Ureter (tissue), 1 donor: ENCODE data around the gene SMIM35. TPM values are rescaled to one million over a fixed set of nuclear protein-coding genes. Genes with fewer than 3 reads are reported as not detected.
"Not testable (repeated sequence)": the region's sequence is repeated elsewhere in the genome, so short reads cannot be mapped to it uniquely, and the experiment has no call there.

Experiments
- DNase-seq: peaks from one replicate; pipeline ENCODE4 v3.0.0-alpha.2; 2020; ENCODE audit warnings: low spot score
- total RNA-seq: library from RNA; stranded (reverse); gene quantifications from one replicate; pipeline ENCODE4 v1.2.4, GENCODE V29; 2023
- donor health status: DM: yes; HTN: yes; CAD: no.

SMIM35 gene
- total RNA-seq, 1 donor from 2014 or later, result 0.13 TPM

DNA sequence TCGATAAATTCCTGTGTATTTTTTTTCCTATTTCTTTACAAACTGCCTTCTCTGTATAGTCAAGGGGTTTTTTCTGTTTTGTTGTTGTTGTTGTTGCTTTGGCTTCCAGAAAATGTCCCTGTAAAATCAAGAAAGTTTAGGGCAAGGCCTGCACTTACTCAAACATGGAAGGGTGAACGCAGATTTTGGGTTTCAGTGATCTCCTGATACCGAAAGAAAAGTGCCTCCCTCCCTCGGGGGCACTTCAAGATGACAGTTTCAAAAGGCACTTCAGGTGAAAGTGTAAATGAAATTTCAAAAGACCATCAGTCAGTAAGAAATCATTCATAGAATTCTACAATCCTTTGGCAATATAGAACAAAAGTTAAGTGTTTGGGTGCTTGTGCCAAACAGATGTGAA lies 53.3 kb downstream of the SMIM35 start:
- no peak for DNase-seq

DNA sequence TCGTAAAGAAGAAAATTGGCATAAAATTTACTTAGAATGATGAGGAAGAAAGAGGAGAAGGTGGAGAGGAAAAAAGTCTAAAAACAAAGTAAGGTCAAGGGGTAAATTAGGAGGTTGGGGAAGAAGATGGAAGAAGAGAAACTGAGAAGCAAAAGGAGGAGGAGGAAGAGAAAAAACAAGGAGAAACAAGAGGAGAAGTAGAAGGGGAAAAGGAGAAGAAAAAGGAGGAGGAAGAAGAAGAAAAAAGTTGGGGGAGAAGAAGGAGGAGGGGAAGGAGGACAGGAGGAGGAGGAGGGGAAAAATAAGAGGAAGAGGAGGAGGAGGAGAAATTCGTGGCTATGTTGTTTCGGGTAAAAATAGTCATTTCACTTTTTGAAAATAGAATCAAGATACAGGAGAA lies 58.1 kb downstream of the SMIM35 start:
- no peak for DNase-seq

DNA sequence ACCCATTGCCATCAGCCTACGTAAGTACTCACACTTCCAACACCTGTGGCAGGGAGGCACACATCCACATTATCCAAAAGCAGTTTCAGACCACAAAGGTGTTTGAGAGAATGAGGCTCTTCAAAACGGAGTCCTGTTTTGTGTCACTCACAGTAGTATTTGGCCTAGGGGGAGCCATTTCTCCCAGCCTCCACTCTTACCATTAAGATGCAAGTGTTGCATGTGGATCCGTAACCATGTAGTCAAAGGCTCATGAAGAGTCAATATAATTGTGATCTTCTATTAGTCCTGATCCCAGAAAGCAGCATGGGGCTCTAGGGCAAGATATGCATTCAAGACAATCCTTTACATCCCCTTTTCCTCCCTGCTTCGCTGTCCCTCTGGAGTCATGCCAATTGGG lies 59.1 kb downstream of the SMIM35 start:
- DNase-seq, result no peak

DNA sequence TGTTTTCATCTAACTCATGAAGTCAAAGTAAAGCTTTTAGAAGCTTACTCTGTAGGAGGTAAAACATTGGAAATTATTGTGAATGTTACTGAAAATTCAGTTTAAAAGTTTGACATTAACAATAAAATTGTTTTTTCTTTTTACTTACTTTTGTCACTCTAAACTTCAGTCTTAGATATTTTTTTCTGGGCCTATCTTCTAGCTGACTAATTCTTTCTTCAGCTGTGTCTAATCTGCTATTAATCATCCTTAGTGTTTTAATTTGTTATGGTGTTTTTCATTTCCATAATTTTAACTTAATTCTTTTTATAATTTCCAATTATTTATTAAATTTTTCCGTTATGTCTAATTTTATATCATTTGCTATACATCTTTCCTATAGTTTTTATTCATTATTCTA lies 65.6 kb downstream of the SMIM35 start:
- no peak for DNase-seq

DNA sequence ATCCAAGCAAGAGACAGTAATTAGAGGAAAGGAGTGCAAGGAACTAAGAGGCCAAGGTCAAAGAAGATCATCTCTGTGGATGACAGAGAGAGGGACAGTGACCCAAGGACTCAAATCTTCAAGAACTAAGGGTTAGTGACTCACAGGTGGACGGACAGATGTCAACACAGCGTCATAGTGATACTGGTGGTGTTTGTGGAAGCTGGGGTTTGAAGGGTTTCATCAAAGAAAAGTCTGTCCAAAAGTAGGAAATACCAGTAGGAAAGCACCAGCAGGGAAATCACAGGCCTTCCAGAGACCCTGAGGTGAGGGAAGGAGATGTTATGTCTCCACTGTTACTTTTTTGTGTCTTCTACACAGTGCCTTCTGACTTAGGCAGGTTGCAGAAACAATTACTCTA lies 68.4 kb downstream of the SMIM35 start:
- DNase-seq, result no peak

DNA sequence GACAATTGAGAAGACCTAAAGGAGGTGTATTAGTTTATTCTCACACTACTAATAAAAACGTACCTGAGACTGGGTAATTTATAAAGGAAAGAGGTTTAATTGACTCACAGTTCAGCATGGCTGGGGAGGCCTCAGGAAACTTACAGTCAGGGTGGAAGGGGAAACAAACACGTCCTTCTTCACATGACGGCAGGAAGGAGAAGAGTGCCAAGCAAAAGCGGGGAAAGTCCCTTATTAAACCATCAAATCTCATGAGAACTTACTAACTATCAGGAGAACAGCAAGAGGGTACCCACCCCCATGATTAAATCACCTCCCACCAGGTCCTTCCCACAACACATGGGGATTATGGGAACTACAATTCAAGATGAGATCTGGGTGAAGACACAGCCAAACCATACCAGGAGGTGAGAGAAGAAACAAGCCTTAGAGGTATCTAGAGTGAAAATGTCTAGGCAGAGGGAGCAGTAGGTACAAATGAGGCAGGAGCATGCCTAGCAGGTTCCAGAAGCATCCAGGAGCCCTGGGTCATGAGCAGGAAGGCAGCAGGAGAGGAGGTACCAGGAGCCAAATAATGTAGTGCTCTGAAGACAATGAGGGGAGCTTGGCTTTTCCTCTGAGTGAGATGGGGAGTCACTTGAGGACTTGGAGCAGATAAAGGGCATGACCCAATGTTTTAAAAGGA lies 69.0 kb downstream of the SMIM35 start:
- DNase-seq, result no peak

DNA sequence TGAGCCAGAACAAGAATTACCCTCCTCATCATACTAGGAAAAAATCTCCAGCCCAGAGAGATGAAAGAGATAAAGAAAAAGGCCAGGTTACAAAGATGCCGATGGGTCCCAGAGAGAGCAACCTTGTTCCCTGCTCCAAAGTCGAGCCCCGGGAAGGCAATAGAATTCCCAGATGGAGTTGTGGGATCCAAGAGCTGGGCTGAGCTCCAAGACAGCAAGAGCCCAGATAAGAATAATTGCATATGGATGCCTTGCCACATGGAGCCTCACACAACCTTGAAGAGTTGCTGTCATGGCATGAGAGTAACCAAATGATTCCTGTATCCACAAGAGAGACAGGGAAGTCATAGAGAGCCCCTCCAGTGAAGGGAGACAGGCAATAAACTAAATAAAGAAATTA lies 69.7 kb downstream of the SMIM35 start:
- no peak for DNase-seq

DNA sequence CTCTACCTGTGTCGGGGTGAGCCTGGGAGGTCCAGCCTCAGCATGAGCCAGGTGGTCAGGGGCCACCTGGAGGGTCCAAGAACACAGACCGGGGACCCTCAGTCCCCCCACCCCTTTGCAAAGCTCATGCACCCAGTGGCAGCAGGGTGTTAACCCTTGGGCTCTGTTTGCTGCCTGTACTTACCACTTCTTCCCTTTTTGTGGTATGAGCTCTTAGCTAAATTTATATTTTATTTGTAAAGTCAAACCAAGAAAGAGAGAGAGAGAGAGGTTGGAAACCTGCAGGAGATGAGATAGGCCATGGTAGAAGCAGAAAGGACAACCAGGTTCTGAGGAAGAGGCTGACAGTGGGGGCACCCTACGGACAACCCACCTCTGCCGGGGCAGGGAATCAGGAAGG lies 70.7 kb downstream of the SMIM35 start:
- DNase-seq, result no peak

DNA sequence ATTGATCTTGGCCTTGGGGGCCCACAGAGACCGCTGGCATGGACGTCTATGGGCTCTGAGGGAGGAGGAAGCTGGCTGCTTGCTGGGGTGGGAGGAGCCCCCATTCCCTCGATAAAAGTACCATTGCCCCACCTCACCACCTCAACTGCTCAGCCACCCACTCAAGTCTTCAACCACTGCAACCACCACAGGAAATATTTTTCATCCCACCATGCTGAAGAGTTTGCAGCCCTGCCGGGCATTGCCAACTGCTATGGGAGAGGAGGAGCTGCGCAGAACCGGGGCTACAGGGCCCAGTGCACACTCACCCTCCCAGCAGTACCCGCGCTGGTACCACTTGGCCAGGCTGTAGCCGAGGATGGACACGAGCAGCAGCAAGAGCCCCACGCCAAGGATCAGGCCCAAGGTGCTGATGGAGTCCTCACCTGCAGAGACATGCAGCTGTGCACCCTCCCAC lies 71.3 kb downstream of the SMIM35 start:
- no peak for DNase-seq

DNA sequence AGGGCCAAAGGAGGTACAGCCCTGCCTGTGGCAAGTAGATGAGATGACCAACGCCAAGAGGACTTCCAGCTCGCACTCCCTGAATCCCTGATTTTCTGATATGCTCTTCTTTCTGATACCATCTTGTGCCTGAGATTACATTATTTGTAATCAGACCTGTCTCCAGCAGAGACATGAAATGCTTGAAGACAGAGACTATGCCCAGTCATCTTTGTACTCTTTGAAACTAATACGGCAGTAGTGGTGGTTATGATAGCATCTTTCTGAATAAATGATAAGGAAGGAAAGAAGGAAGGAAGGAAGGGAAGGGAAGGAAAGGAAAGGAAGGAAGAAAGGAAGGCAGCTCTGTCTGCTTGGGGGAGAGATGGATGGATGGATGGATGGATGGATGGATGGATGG lies 72.7 kb downstream of the SMIM35 start:
- no peak for DNase-seq

DNA sequence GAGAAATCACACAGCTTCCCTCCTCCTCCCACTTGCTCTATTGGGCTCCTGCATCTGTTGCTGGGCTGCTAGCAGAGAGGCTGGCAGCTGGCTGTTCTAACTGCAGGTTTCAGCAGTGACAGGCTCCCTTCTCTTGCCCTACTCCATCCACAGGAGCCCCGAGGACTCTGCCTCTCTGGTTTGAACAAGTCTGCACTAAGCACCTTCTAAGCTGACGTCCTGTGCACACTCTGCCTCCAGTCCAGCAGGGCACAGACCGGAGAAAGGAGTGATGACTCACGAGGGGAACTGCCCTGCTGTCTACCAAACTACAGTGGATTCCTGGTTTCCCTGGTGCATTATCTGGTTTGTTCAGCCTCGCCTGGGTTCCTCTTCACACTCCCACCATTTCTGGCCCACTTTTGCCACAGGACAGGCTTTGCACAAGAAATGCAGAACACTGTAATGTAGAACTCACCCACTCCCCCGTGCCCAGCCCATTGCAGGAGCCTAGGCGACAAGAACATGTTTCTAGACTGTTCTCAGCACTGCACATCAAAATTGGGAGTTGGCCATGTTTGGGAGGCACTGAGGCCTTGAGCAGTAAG lies 74.6 kb downstream of the SMIM35 start:
- no peak for DNase-seq

DNA sequence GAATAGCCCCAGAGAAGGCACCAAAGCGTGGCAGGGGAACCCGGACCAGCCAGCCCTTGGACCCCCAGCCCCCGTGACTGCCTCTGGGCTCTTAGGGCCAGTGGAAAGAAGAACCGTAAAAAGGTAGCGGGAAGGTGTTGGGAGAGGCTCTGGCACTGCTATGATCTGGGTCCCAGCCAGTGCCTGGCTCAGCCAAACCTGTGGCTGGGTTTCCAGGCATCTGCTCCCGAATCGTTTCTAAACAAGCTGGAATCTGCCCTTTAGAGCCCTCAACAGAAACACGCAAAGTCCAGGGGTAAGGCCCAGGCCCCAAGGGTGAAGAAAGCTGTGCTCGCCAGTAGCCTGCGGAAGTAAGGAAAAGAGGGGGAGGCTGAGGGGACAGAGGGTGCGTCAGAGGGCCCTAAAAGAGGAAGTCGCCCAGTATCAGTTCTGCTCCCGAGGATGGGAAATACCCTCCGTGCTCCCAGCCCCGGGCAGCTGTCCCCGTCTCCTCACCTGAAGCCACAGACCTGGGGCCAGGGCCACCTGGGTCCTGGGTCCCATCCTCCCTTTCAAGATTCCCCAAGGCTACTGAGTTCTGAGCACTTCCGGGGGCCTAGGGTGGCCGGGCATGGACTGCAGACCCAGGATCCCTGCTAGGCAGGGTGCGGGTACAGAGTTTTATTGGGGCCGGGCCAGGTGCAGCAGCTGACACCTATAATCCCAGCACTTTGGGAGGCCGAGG lies 75.9 kb downstream of the SMIM35 start:
- DNase-seq, result no peak

DNA sequence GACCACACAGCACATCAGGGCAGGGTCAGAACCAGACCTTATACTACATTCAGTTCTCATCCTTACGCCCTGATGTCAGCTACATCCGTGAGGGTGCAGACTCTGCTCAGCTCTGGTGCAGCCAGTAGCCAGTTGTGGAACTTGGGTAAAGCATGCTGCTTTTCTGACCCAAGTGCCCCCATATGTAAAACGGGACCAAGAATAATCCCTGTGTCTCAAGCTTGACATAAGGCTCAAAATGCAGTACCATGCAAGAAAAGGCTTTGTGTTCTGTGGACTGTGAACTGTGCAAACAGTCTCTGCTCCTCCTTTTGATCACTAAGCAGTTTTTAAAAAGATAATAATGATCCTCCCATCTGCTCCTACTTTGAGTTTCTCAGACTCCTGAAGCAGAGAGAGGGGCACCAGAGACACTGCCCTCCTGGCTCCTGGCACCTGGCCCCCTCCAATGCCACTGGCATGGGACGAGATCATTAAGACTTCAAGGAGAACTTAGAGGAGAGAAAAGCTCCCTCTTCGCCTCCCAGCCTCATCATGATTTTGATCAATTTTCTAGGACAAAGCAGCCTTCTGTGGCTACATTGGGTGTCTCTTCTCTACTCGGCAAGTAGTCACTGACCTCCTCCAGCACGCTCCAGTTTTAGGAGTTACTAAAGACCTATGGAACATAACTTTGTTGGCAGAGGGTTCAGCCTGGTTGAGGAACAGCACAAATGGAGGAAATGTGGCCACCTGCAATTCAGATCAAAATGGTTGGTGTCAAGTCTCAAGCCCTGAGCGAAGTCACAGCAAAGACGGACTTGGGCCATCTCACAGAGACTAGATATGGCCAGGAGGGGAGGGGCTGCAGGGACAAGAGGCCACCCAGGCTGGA lies 76.7 kb downstream of the SMIM35 start:
- no peak for DNase-seq

DNA sequence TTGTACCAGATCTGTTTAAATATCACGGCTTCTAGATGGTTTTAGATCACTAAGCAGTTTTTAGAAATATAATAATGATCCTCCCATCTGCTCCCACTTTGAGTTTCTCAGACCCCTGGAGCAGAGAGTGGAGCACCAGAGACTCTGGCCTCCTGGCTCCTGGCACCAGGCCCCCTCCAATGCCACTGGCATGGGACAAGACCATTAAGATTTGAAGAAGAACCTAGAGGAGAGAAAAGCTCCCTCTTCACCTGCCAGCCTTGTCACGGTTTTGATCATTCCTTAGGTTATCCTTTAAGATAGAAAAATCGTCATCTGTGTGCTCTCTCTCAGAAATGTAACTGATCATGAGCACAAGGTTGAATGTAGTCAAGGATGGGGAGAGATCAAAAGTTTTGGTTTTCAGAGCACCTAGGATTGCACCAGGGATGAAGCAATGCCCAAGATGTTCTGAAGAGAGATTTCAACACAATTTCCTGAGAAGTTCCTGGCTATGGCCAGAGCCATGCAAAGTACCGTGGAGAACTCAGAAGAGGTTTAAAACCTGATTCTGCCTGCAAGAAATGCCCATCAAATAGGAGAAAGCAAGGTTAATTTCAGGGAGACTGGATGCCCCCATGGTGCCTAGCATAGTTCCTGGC lies 78.4 kb downstream of the SMIM35 start:
- no peak for DNase-seq

DNA sequence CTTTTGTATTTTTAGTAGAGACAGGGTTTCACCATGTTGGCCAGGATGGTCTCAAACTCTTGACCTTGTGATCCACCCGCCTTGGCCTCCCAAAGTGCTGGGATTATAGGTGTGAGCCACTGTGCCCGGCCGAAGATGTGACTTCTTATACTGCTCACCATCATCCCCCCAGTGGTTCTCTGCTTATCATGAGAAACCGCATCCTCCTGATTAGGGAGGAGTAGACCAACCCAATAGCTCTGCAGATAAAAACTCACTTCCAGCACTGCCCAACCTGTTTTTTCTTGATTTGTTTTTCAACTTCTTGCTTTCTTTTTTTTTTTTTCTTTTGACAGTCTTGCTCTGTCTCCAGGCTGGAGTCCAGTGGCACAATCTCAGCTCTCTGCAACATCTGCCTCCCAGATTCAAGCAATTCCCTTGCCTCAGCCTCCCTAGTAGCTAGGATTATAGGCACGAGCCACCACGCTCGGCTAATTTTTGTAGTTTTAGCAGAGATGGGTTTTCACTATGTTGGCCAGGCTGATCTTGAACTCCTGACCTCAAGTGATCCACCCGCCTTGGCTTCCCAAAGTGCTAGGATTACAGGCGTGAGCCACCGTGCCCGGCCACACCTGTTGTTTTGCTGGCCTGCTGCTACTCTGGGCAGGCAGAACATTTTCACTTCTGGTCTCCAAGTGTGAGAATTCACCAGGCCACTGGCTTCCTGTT lies 79.0 kb downstream of the SMIM35 start:
- DNase-seq, result not testable (repeated sequence)

DNA sequence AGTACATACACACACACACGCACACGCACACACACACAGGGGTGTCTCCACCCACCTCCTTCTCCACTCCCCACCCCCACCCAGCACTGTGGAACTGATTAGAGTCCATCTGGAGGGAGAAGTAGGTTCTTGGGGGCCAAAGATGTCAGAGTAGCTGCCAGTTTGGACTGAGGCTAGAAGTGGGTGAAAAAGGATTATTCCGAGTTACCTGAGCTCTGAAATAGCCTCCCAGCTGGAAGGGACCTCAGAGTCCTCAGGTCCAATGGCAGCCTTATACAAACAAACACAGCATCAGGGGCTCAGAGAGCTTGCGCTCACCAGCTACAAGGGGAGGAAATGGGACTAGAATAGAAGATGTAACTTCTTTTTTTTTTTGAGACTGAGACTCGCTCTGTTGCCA lies 79.7 kb downstream of the SMIM35 start:
- no peak for DNase-seq

DNA sequence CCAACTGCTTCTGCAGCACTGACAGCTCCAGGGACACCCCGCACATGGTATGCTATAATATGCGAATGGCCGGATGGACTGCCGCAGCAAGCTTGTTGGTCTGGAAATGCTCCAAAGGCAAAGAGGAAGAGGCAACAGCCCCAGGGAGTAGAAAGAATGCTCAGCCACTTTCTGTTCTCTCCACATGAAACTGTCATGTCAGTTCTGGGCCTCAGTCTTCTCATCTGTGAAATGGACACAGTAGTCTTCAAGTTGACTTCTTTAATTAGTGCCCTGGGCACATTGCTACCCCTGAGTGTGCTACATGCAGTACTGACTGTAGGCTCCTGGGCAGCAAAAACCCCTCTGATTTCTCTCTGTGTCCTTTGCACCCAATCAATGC lies 80.6 kb downstream of the SMIM35 start:
- DNase-seq, result no peak

DNA sequence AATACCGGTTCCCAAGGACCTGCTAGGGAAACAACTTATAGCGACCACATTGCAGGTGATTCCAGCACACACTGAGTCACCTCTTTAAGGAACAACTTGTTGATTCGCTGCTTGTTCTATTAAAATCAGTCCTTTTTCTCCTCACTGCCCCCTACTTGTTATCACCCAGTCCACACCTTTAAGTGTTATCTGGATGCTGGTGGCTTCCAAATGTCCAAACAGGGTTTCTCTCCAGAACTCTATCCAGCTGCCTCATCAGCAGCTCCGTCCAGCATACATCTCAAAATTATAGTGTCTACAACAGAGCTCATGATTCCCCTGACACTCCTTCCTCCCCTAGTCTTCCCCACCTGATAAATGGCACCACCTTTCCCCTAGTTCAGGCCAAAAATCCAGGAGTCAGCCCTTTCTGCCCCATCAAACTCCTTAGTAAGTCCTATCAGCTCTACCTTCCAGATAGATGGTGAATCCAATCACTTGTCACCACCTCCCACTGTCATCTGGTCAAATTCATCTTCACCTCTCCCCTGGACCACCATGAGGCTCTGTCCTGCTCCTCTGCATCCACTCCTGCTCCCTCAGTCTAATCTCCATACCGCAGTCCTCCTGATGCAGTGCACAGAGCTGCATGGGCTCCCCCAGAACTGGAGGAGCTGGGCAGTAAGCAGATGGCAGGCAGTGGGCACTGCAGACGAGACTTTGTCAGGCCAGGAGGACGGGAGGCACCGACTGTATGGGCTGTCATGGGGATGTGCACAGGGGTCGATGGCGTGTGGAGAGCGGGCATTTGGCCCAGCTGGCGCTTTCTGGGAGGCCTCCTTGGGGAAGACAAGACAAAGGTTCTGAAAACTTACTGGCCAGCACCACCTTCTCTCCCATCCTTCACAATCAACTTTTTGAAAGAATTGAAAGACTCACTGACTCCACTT lies 81.3 kb downstream of the SMIM35 start:
- DNase-seq, result no peak

DNA sequence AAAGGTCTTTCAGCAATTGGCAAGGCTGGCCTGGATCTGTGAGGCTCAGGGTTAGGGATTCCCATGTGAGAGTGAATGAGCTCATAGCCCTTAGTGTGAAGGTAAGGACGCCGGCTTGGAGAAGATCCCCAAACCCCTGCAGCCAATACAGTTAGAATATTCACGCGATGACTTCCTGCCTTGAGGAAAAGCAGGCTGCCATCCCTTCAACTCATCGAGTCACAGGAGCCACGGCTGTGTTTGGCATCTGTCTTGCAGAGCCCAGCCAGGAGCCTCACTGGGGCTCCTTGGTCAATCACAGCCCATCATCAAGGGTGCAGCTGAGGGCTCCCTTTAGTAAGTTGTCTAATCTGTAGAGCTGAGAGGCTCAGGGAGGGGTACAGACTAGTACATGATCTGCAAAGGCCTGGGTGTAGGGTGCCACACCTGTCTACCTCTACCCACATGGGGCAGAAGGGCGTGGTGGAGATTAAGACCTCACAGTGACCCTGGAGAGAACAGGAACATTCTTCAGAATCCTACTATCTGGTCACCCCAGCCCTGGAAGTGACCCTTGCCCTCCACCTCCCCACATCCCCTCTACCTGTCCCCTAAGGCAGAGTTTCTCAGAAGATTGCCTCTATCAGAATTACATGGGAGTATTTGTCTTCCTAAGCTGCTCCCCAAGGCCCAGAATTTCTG lies 82.1 kb downstream of the SMIM35 start:
- no peak for DNase-seq
